K562 (cell line): ENCODE measurements around the gene CTTNBP2. TPM values are rescaled to one million over a fixed set of nuclear protein-coding genes. Genes with fewer than 3 reads are reported as not detected.

ENCODE experiments used
- ATAC-seq: fragments of 200-7000 bp; cut with Tn5 transposase; 3 replicates; pipeline ENCODE4 v1.9.1; 2020; ENCODE audit warnings: moderate library complexity
- BruUV-seq: library from RNA; stranded (reverse); fragments of 400-500 nt; replicated peaks from 2 replicates; lab custom pipeline; 2021; lab: Mats Ljungman, UMichigan
- CTCF ChIA-PET: fragments of 300-600 bp; formaldehyde crosslinking; extraction: SDS; loops from one replicate; lab custom pipeline; 2021; ENCODE audit warnings: low intra/inter-chr PET ratio; lab: Yijun Ruan, JAX
- POLR2A ChIA-PET: fragments of 300-600, 350-650 bp; sonication (Branson Sonifier 250); formaldehyde crosslinking; extraction: SDS; loops from one replicate; lab custom pipeline; 2021; ENCODE audit warnings: antibody characterized with exemption, inconsistent platforms; lab: Yijun Ruan, JAX
- DNase-seq, 4 experiments: peaks; one replicate each; pipeline versions ENCODE4 v3.0.0 to v3.0.0-alpha.2; 2011 to 2018; ENCODE audit warnings: low spot score in 3 of 4, mixed read lengths in 3 of 4; ENCODE audit errors: extremely low read depth in 1 of 4
- FAIRE-seq: peaks from 2 replicates; lab custom pipeline; 2011; peaks lifted over from hg19 to GRCh38; lab: Jason Lieb, UNC
- H2AFZ ChIP-seq: 2 replicates; pipeline ENCODE4 v1.6.0; 2011; ENCODE audit warnings: low read depth, low read length, control low read depth, inconsistent platforms
- H3K27ac ChIP-seq: fragments of 200-600 bp; 3 replicates; pipeline ENCODE4 v1.8.0; 2011; ENCODE audit warnings: low read depth, mild to moderate bottlenecking, control low read depth, inconsistent platforms, low read length, moderate library complexity, mixed read lengths; ENCODE audit errors: extremely low read depth
- H3K27me3 ChIP-seq, 2 experiments: fragments of 300-600 bp in 1 of 2; 2 replicates in 1 of 2; 3 replicates in 1 of 2; pipeline versions ENCODE4 v1.6.0 to v1.8.0; 2011; ENCODE audit warnings: inconsistent platforms in 2 of 2, low read length in 2 of 2, mild to moderate bottlenecking in 1 of 2, mixed read lengths in 1 of 2, moderate library complexity in 1 of 2; ENCODE audit not compliant: control insufficient read depth in 2 of 2, insufficient read depth in 2 of 2
- H3K36me3 ChIP-seq: fragments of 300-600 bp; 3 replicates; pipeline ENCODE4 v1.8.0; 2011; ENCODE audit warnings: mild to moderate bottlenecking, low read length, inconsistent platforms; ENCODE audit not compliant: control insufficient read depth, insufficient read depth
- H3K4me1 ChIP-seq, 2 experiments: fragments of 200-600 bp in 1 of 2; replicated peaks in 1 of 2; 2 replicates in 1 of 2; 3 replicates in 1 of 2; pipeline versions ENCODE4 v1.5.1 to v1.8.0; 2011; ENCODE audit warnings: inconsistent platforms in 2 of 2, low read length in 2 of 2, mild to moderate bottlenecking in 1 of 2, mixed read lengths in 1 of 2, moderate library complexity in 1 of 2; ENCODE audit not compliant: control insufficient read depth in 2 of 2, insufficient read depth in 2 of 2
- H3K4me2 ChIP-seq: 2 replicates; pipeline ENCODE4 v1.6.1; 2011; ENCODE audit warnings: low read length, control low read depth, inconsistent platforms, mixed read lengths; ENCODE audit not compliant: insufficient read depth
- H3K4me3 ChIP-seq: fragments of 200-600 bp; sonication (generic), shearing (Covaris generic); 2 replicates; pipeline ENCODE4 v1.5.1; 2016; ENCODE audit warnings: control low read depth, inconsistent platforms
- H3K79me2 ChIP-seq: fragments of 200-600 bp; 3 replicates; pipeline ENCODE4 v1.8.0; 2011; ENCODE audit warnings: low read length, inconsistent platforms; ENCODE audit not compliant: control insufficient read depth, insufficient read depth
- H3K9ac ChIP-seq, 2 experiments: 2 replicates each; pipeline versions ENCODE4 v1.6.0 to v1.6.1; 2011; ENCODE audit warnings: low read depth in 2 of 2, low read length in 2 of 2, control low read depth in 1 of 2, inconsistent platforms in 1 of 2, mild to moderate bottlenecking in 1 of 2, mixed read lengths in 1 of 2; ENCODE audit not compliant: insufficient read depth in 1 of 2
- H3K9me1 ChIP-seq: one replicate; pipeline ENCODE4 v1.6.0; 2011; ENCODE audit warnings: inconsistent platforms, mild to moderate bottlenecking, low read length, moderate library complexity; ENCODE audit not compliant: control insufficient read depth, insufficient read depth
- H3K9me3 ChIP-seq: replicated peaks from 2 replicates; pipeline ENCODE4 v1.5.1; 2011; ENCODE audit warnings: low read depth, low read length, inconsistent platforms; ENCODE audit not compliant: control insufficient read depth, insufficient read depth
- H4K20me1 ChIP-seq: replicated peaks from 2 replicates; pipeline ENCODE4 v1.6.1; 2011; ENCODE audit warnings: low read length, inconsistent platforms, mixed read lengths; ENCODE audit not compliant: control insufficient read depth, insufficient read depth
- HEY1 ChIP-seq: fragments of 250-450 bp; sonication (Bioruptor Pico); IDR thresholded peaks from 2 replicates; pipeline ENCODE4 v1.5.0; 2020; ENCODE audit warnings: mild to moderate bottlenecking, moderate library complexity, borderline replicate concordance
- KLF1 ChIP-seq: fragments of 450-650 bp; IDR thresholded peaks from 2 replicates; pipeline ENCODE4 v1.6.1; 2016; ENCODE audit warnings: missing genetic modification characterization, missing compliant biosample characterization
- PRMT5 ChIP-seq: sonication (generic); formaldehyde crosslinking; IDR thresholded peaks from 2 replicates; pipeline ENCODE4 v1.5.0; 2020; ENCODE audit warnings: missing genetic modification reagents
- XRCC3 ChIP-seq: fragments of 450-650 bp; IDR thresholded peaks from 2 replicates; pipeline ENCODE4 v1.6.1; 2017; ENCODE audit warnings: mild to moderate bottlenecking, moderate library complexity
- WGBS: fragments of 100-300 bp; shearing (Covaris generic); methylation state at CpG from one replicate; pipeline ENCODE4 v1.1.6; 2016; ENCODE audit warnings: low coverage, mixed read lengths; ENCODE audit not compliant: insufficient coverage; ENCODE audit errors: missing lambda C conversion rate; 5-methylcytosine and 5-hydroxymethylcytosine counted together
- in situ Hi-C: fragments of 300-500 bp; cut with MboI; formaldehyde crosslinking; loops from 4 replicates; pipeline ENCODE4 v1.15.0; 2018; ENCODE audit warnings: inconsistent platforms, mixed read lengths
- intact Hi-C: fragments of 100-400 bp; cut with micrococcal nuclease; formaldehyde crosslinking; loops from 2 replicates; pipeline ENCODE4 v1.14.2; 2022
- polyA plus RNA-seq, 8 experiments: library from polyadenylated mRNA; depleted of rRNA in 4 of 8; stranded (reverse) in 5 of 8; unstranded in 3 of 8; fragments of >200 nt; fragmentation: Nextera tagmentation in 2 of 8; fragmentation: Illumina TruSeq in 1 of 8; extraction: Ambion mirVana in 2 of 8; extraction: Trizol in 1 of 8; gene quantifications; 2 replicates each; pipeline versions ENCODE4 v1.2.1 to v1.2.3, GENCODE V29; 2011 to 2014; ENCODE audit warnings: inconsistent platforms in 1 of 8, missing spikeins in 1 of 8
- total RNA-seq, 7 experiments: library from RNA; depleted of rRNA in 6 of 7; stranded (reverse); fragments of >200 nt in 6 of 7; fragmentation: Illumina TruSeq in 2 of 7; extraction: Trizol in 2 of 7; gene quantifications; 2 replicates each; pipeline versions ENCODE4 v1.2.1 to v1.2.3, GENCODE V29; 2011 to 2021; ENCODE audit warnings: low replicate concordance in 1 of 7
- TF ChIP-seq, protein P1 (sequence below): fragments of 450-650 bp; IDR thresholded peaks from 2 replicates; pipeline ENCODE4 v1.6.1; 2016; ENCODE audit warnings: borderline replicate concordance
- TF ChIP-seq, protein P2 (sequence below): fragments of 250-450 bp; sonication (Bioruptor Pico); IDR thresholded peaks from 2 replicates; pipeline ENCODE4 v1.5.0; 2020; ENCODE audit warnings: mild to moderate bottlenecking

CTTNBP2 gene
- total and polyA plus RNA-seq, 9 of the 15 experiments (the other 6 are each of a cell fraction or from before 2014, with no cell fraction given), result 0.05 TPM; not detected in 8

DNA sequence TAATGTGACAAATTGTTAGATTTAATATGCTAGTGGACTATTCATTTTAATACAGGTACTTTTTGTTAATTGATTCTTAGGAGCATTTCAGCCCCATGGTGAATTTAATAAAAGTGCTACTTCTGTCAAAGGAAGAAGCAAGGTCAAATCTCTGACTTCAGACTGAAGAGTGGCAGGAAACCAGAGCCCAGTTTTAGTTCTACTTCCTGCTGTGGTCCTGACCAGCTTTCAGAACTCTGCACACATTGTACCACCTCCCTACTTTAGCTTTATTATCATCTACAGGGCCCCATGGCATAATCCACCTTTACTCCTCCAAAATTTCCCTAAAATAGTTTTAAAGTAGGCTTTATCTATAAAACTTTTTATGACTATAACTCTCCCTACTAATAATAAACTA is 33.7 kb downstream of the CTTNBP2 start (continued):
- TF ChIP-seq PRMT5 (CRISPR knock-in tag), result no peak
- no peak for TF ChIP-seq HEY1
- TF ChIP-seq, protein P1, sequence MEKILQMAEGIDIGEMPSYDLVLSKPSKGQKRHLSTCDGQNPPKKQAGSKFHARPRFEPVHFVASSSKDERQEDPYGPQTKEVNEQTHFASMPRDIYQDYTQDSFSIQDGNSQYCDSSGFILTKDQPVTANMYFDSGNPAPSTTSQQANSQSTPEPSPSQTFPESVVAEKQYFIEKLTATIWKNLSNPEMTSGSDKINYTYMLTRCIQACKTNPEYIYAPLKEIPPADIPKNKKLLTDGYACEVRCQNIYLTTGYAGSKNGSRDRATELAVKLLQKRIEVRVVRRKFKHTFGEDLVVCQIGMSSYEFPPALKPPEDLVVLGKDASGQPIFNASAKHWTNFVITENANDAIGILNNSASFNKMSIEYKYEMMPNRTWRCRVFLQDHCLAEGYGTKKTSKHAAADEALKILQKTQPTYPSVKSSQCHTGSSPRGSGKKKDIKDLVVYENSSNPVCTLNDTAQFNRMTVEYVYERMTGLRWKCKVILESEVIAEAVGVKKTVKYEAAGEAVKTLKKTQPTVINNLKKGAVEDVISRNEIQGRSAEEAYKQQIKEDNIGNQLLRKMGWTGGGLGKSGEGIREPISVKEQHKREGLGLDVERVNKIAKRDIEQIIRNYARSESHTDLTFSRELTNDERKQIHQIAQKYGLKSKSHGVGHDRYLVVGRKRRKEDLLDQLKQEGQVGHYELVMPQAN, result no peak
- TF ChIP-seq, protein P2, sequence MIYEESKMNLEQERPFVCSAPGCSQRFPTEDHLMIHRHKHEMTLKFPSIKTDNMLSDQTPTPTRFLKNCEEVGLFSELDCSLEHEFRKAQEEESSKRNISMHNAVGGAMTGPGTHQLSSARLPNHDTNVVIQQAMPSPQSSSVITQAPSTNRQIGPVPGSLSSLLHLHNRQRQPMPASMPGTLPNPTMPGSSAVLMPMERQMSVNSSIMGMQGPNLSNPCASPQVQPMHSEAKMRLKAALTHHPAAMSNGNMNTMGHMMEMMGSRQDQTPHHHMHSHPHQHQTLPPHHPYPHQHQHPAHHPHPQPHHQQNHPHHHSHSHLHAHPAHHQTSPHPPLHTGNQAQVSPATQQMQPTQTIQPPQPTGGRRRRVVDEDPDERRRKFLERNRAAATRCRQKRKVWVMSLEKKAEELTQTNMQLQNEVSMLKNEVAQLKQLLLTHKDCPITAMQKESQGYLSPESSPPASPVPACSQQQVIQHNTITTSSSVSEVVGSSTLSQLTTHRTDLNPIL (CRISPR knock-in tag), result no peak
- TF ChIP-seq XRCC3, result no peak

DNA sequence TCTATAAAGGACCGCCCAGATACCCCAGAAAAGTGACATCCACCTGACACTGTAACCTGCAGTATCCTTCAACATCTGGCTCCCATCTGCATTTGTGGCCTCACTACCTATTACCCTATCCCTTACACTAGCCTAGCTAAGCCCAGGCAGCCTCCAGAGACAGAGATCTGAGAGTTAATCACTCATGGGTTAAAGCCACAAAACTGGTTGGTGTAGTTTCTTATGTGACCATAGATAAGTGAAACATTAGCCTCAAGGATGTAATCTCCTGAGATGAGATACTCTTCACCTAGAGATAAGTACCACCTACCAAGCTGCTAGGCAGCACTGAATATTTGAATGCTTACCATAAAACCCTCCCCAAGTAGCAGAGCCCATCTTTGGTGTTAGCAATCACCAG is 35.4 kb downstream of the CTTNBP2 start:
- FAIRE-seq (no peak), ATAC-seq (no peak), DNase-seq (no peak)
- Histone ChIP-seq H3K36me3 (no peaks in the 10 kb centered on the region), H3K9me1 (no peaks in the 10 kb centered on the region), H3K27ac (no peak overlapping the region), H3K79me2 (no peaks in the 10 kb centered on the region), H3K9ac (no peak overlapping the region), H2AFZ (no peak overlapping the region), H3K4me3 (no peak overlapping the region), H3K9me3 (no peaks in the 10 kb centered on the region), H3K4me2 (no peak overlapping the region), H3K4me1 (no peaks in the 10 kb centered on the region), H3K27me3 (no peaks in the 10 kb centered on the region), H4K20me1 (no peaks in the 10 kb centered on the region)
- POLR2A ChIA-PET, result interaction anchor here (1.1 kb wide), 1 partner anchor 12 kb away, joined by 7 read pairs; no protein-coding TSS in a partner anchor
- no peak for TF ChIP-seq KLF1 (tag)
- WGBS, result 5% methylated on average over 1 of the region's 1 CpG
- BruUV-seq, result no TSS peak
- in situ Hi-C loops, result no loop called here
- CTCF ChIA-PET, result no interaction called here
- intact Hi-C loops, result no loop called here
